Gastrocnemius medialis (tissue), 4 donors: ENCODE results near the gene RARA.

Experiments used
- CTCF ChIP-seq, 5 experiments: fragments of 450-650 bp in 3 of 5; fragments of 200-600 bp in 2 of 5; sonication (generic) in 2 of 5; IDR thresholded peaks in 4 of 5; conservative IDR thresholded peaks in 1 of 5; 1 replicate in 4 of 5; 2 replicates in 1 of 5; pipeline ENCODE4 v1.5.1; 2016 to 2019; ENCODE audit warnings: antibody characterized with exemption in 5 of 5, mild to moderate bottlenecking in 3 of 5, moderate library complexity in 3 of 5
- POLR2A ChIP-seq, 2 donors: fragments of 450-650 bp; IDR thresholded peaks; one replicate each; pipeline ENCODE4 v1.6.1; 2017; ENCODE audit warnings: antibody characterized with exemption in 2 of 2, mild to moderate bottlenecking in 2 of 2, moderate library complexity in 2 of 2

GRCh38 chr17:40373999-40374398 is 65.0 kb downstream of the RARA start:
- TF ChIP-seq CTCF (IDR thresholded peaks at IDR 0.05 in 4 of 5, conservative IDR thresholded peaks at IDR 0.05 in 1 of 5) (no peak), POLR2A (IDR thresholded peaks at IDR 0.05) (no peak)
